ENCODE results near the gene TRAPPC2B.

- TF ChIP-seq CTCF (conservative IDR thresholded peaks at IDR 0.05 in 1 of 2, IDR thresholded peaks at IDR 0.05 in 1 of 2; ENCODE audit: low read depth in 1 of 2, low read length in 2 of 2) (no peak), EZH2 (IDR thresholded peaks at IDR 0.05; ENCODE audit: low read length, missing control alignments) (no peak)
Observed at GRCh38 chr19:57351867-57352266, 11.5 kb upstream of the TRAPPC2B start.

Measured in fibroblast of lung (primary cell).